GM12864 (cell line): ENCODE results near the gene SMARCC2.

Experiments
- DNase-seq: peaks from one replicate; pipeline ENCODE4 v3.0.0-alpha.2; 2011; ENCODE audit warnings: low read depth
- H3K4me3 ChIP-seq: 2 replicates; pipeline ENCODE4 v1.5.1; 2011; ENCODE audit warnings: mild to moderate bottlenecking, low read depth, low read length, control low read depth
- CTCF ChIP-seq: IDR thresholded peaks from 2 replicates; pipeline ENCODE4 v1.5.1; 2011; ENCODE audit warnings: low read depth, mild to moderate bottlenecking, moderate library complexity, low read length, control low read depth, inconsistent platforms; ENCODE audit errors: missing control alignments

Gene SMARCC2

GRCh38 chr12:56115329-56115728, 74.0 kb downstream of the SMARCC2 start:
- H3K4me3 ChIP-seq, result peak overlapping the region; percentile 78
- no peak for TF ChIP-seq CTCF
- no peak for DNase-seq

GRCh38 chr12:56114084-56114483, 75.2 kb downstream of the SMARCC2 start:
- H3K4me3 ChIP-seq, result no peak overlapping the region
- no peak for TF ChIP-seq CTCF
- DNase-seq, result no peak
